VCaP (cell line): ENCODE measurements around the gene NPDC1.
A peak's percentile ranks its signal among the peaks of the same experiment; 100 is the strongest.

Source experiments
- H3K27ac ChIP-seq: fragments of 450-650 bp; 2 replicates; pipeline ENCODE4 v1.5.1; 2017
- TF ChIP-seq, protein P1 (sequence below): fragments of 450-650 bp; conservative IDR thresholded peaks from 2 replicates; pipeline ENCODE4 v1.5.1; 2017; ENCODE audit warnings: mild to moderate bottlenecking, moderate library complexity

The NPDC1 gene

DNA sequence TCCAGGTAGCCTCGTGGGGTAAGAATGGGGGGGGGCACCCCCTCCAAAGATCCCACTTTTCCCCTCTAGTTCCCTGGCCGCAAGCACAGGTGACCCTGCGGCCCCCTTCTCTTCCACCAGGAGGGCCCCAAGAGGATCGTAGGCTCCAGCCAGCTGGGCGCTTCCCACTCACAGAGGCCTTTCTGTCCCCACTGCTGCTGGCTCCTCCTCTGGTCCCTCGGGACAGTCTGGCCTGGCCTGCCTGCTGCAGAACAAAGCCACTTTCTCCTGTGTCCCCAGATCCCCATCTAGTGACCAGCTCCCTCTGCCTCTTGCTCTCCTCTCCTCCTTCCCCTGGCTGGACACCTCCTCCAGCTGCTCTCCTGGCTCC lies 24.9 kb upstream of the NPDC1 start:
- TF ChIP-seq, protein P1, sequence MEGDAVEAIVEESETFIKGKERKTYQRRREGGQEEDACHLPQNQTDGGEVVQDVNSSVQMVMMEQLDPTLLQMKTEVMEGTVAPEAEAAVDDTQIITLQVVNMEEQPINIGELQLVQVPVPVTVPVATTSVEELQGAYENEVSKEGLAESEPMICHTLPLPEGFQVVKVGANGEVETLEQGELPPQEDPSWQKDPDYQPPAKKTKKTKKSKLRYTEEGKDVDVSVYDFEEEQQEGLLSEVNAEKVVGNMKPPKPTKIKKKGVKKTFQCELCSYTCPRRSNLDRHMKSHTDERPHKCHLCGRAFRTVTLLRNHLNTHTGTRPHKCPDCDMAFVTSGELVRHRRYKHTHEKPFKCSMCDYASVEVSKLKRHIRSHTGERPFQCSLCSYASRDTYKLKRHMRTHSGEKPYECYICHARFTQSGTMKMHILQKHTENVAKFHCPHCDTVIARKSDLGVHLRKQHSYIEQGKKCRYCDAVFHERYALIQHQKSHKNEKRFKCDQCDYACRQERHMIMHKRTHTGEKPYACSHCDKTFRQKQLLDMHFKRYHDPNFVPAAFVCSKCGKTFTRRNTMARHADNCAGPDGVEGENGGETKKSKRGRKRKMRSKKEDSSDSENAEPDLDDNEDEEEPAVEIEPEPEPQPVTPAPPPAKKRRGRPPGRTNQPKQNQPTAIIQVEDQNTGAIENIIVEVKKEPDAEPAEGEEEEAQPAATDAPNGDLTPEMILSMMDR, result no peak
- peak overlapping the region; percentile 96 for H3K27ac ChIP-seq

DNA sequence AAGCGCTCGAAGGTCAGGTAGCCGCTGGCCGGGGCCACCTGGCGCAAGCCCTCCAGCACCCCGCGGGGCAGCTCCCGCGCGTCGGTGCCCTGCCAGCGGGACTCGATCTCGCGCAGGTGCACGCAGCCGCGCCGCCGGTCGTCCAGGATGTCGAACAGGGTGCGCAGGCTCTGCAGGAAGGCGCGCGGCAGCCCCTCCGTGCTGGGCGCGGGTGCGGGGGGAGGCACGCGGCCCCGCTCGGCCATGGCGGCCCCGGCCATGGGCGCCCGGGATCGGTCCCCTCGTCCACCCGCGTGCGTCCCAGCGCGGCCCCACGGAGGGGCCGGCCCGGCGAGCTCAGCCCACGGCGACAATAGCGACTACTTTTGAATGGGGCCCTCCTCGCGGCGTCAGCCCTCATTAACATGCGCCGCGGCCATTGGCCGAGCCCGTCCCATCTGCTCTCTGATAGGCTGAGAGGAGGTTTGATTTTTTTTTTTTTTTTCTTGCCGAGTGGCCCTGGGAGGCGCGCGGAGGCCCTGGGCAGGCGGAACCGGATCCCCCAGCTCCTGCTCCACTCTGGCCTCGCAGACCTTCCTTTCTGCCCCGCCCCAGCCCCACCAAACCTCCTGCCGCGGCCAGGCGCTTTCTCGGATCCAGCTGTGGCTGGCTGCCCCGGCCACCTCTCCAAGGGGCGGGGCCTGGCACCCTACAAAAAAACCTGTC lies 24.4 kb upstream of the NPDC1 start, which contains the start of gene SAPCD2:
Gene SAPCD2, minus strand, starts transcription at position 357 of the 705 bp plus-strand sequence. Its CDS starts 97 bp downstream, at position 260.
- H3K27ac ChIP-seq, result peak within 1 kb of the TSS; percentile 96
- TF ChIP-seq, protein P1, result no peak

DNA sequence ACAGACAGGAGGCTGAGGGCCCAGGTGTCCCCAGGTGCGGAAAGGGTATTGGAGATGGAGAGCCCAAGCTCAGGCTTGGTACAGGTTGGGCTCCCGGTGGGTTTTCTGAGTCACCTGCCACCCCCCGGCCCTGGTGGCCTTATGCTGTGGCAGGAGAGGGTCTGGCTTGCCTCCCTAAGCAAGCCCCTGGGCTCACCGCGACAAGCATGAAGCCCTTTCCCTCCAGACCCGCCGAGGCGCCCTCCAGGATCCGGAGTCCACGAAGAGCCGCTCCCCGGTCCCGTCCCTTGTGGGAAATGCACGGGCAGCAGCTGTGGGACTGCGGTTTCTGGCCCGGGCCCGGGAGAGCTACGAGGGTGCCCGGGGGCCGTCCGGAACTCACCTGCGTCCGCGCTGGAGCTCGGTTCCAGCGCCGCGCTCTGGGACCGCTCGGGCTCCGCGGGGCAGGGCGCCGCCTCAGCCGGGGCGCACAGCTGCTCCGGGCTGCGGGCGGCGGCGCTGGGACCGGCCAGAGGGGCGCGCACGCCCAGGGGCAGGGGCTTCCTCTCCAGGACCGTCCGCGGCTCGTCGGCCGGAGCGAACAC lies 23.6 kb upstream of the NPDC1 start:
- TF ChIP-seq, protein P1, result no peak; the same call in 1 of the 2 replicates
- H3K27ac ChIP-seq, result peak overlapping the region; percentile 96

DNA sequence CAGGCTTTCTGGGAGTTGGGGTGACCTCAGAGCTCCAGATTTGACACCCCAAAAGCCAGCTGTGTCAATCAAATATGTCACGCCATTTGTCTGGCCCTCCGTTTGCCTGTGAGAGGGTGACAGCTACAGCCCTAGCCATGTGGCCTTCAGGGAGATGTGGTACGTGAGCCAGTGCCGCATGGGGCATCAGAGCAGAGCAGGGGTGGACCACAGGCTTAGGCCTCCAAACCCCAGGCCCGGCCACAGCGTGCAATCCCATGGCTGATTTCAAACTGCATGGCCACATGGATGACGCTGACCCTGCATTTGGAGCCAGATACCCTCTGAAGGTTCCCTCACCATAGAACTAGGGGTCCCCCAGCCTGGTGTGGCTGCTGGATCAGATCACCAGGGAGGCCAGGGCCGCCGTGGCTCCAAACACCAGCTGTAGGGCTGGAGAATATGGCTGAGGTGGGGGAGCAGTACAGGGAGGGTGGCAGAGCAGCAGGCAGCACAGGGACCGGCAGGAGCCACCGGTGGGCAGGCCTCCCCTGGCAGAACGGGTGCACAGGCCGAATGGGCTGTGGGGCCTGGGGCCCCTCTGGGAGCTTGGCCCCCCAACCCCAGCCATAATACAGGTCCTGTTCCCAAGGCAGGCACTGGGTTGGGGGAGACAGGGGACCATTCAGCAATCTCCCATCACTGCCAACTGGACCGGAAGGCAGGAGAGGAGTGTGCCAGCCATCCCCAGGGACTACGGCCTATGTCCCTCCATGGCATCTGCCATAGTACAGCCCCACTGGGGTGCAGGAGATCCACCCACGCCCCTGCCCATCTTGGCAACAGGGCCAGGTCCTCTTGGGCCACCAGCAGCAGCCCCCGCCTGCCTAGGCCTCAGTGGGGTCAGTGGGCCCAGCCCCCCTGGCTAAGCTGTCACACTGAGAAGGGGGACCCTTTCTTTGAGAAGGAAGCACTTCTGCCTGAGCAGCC lies 22.8 kb upstream of the NPDC1 start:
- TF ChIP-seq, protein P1, result no peak
- H3K27ac ChIP-seq, result peak overlapping the region; percentile 96

DNA sequence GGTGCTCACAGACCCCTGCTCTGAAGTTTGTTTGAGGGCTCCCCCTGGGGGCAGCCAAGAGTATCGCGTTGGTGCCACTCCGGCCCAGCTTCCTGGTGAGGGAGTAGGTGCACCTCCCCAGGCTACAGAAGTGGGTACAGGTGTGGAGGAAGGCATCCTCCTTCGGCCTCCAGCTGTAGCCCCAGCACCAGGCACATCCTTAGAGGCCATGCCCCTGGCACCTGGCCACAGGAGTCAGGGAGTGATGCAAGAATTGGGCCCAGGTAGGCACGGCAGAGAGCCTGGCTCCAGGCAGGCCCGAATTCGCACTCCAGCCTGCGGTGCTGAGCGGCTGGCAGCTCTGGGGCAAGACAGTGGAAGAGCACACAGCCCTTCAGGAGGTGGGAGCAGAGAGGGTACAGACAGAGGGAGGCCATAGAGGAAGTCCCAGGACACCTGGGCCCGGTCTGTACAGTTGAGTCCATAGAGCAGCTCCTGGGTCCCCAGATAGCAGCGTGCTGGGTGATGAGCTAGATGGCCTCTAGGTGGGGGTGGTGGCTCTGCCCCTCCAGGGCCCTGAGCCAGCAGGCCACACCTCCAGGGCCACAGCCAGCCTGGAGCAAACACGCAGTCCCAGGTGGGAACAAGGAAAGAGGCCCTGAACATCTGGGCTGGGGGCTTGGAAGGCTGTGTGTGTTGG lies 22.0 kb upstream of the NPDC1 start:
- H3K27ac ChIP-seq, result peak overlapping the region; percentile 96
- TF ChIP-seq, protein P1, result peak; percentile 90

DNA sequence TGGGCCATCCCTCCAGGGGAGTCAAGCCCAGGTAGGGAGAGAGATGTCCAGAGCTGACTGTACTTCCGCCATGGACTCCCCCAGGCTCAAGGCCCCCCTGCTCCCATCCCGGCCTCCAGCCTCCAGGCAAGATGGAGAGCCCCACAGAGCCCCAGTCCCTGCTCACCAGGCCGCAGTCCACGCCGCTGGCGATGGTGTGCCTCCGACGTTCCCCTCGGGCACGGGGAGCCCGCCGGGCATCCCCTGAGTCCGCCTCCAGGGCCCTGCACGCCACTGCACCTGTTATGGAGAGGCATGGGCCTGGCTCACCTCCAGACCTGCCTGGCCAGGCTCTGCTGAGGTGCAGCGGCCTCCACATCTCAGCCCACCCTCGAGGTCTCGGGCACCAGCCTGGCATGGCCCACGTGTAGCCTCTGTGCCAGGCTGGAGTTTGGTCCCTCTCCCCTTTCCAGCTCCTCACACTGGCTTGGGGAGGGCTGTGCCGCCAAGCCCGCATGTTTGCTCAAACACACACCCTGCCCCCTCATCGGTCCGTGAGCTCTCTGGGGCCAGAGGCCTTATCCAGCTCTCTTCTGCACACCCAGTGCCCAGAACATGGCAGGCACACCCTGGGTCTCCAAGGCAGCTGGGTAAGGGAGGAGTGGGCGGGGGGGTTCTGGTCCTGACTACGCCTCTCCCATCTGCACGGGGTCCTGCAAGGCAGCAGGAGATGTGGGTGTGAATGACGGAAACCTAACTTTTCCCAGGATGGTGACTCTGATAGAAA lies 20.3 kb upstream of the NPDC1 start:
- peak overlapping the region; percentile 96 for H3K27ac ChIP-seq
- TF ChIP-seq, protein P1, result no peak
